Skeletal muscle tissue (tissue), 4 donors: Measurements from ENCODE around the gene ZNF350. TPM values are rescaled to one million over a fixed set of nuclear protein-coding genes. Genes with fewer than 3 reads are reported as not detected.

ENCODE experiments used
- H3K27ac ChIP-seq: one replicate; pipeline ENCODE4 v1.7.0; 2013; ENCODE audit warnings: mild to moderate bottlenecking, low read depth, low read length, inconsistent platforms
- H3K27me3 ChIP-seq, 3 donors: one replicate each; pipeline ENCODE4 v1.7.0; 2013; ENCODE audit warnings: low read length in 3 of 3; ENCODE audit not compliant: control insufficient read depth in 3 of 3, insufficient read depth in 3 of 3
- H3K36me3 ChIP-seq, 3 donors: one replicate each; pipeline ENCODE4 v1.7.0; 2013; ENCODE audit warnings: low read length in 3 of 3; ENCODE audit not compliant: control insufficient read depth in 3 of 3, insufficient read depth in 3 of 3
- H3K4me1 ChIP-seq, 3 donors: one replicate each; pipeline ENCODE4 v1.7.0; 2013; ENCODE audit warnings: low read length in 3 of 3, mild to moderate bottlenecking in 3 of 3; ENCODE audit not compliant: control insufficient read depth in 3 of 3, insufficient read depth in 3 of 3
- H3K4me3 ChIP-seq, 3 donors: one replicate each; pipeline ENCODE4 v1.7.0; 2013; ENCODE audit warnings: low read length in 3 of 3
- H3K9ac ChIP-seq, 3 donors: one replicate each; pipeline ENCODE4 v1.7.0; 2013; ENCODE audit warnings: low read length in 3 of 3, mild to moderate bottlenecking in 3 of 3, moderate library complexity in 2 of 3, low read depth in 1 of 3
- H3K9me3 ChIP-seq, 3 donors: one replicate each; pipeline ENCODE4 v1.7.0; 2013; ENCODE audit warnings: low read length in 3 of 3; ENCODE audit not compliant: control insufficient read depth in 3 of 3
- total RNA-seq: library from RNA; depleted of rRNA; stranded (reverse); fragments of >200 nt; gene quantifications from one replicate; pipeline ENCODE4 v1.2.3, GENCODE V29; 2014
- donor health status: Osteomylitis.

The ZNF350 gene
- total RNA-seq, 1 donor from 2014 or later: 10.4 TPM

DNA sequence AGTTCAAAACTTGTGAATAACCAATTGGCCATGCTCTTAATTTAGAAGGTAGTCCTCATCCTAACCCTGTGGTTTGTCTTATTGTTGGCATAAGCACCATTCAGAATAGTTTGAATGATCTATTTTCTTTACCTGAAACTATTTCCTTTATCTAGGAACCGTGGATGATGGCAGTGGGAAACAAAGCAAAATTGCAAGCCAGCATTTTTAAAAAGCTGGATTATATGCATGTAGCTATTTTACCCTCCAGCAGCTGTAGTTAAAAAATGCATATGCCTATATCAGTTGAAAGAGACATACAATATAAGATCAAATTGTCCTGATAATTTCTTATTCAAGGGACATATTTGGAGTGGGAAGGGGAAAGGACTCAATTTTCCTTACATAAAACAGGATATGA is 40.0 kb downstream of the ZNF350 start:
- no peaks in the 10 kb centered on the region for H3K27me3 ChIP-seq
- H3K9me3 ChIP-seq: peaks cover 37 to 64% (median 51%) of the 10 kb centered on the region in 3 donors
- H3K4me1 ChIP-seq: no peaks in the 10 kb centered on the region
- no peak overlapping the region for H3K27ac ChIP-seq
- H3K9ac ChIP-seq: no peak overlapping the region
- no peak overlapping the region for H3K4me3 ChIP-seq
- H3K36me3 ChIP-seq: peaks cover 41 to 44% (median 43%) of the 10 kb centered on the region in 3 donors

DNA sequence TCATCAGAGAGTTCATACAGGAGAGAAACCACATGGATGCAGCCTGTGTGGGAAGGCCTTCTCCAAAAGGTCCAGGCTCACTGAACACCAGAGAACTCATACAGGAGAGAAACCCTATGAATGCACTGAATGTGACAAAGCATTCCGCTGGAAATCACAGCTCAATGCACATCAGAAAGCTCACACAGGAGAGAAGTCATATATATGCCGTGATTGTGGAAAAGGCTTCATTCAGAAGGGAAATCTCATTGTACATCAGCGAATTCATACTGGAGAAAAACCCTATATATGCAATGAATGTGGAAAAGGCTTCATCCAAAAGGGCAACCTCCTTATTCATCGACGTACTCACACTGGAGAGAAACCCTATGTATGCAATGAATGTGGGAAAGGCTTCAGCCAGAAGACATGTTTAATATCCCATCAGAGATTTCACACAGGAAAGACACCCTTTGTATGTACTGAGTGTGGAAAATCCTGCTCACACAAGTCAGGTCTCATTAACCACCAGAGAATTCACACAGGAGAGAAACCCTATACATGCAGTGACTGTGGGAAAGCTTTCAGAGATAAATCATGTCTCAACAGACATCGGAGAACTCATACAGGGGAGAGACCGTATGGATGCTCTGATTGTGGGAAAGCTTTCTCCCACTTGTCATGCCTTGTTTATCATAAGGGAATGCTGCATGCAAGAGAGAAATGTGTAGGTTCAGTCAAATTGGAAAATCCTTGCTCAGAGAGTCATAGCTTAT is 41.7 kb downstream of the ZNF350 start:
- no peaks in the 10 kb centered on the region for H3K4me1 ChIP-seq
- peaks cover 57 to 60% (median 59%) of the 10 kb centered on the region in 3 donors for H3K36me3 ChIP-seq
- no peaks in the 10 kb centered on the region for H3K27me3 ChIP-seq
- H3K27ac ChIP-seq: no peak overlapping the region
- H3K9me3 ChIP-seq: peaks cover 34 to 69% (median 52%) of the 10 kb centered on the region in 3 donors
- H3K9ac ChIP-seq: no peak overlapping the region
- peak overlapping the region in 1 of 3 donors; percentile 39 for H3K4me3 ChIP-seq

DNA sequence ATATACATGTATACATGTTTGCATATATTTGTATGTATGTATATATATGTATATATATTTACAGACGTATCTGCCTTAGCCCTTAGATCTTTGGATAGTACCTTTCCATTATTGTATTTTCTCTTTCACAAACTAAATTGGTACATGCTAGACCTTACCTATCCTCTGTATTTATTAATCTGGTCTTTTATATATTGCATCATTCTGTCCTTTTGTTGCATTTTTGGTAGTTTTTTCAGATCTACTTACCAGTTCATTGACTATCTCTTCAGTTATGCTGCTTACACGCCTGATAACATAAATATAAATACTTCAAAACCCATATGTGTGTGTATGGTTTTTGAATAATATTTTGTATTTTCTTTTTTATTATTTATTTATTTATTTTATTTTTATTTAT is 47.7 kb downstream of the ZNF350 start:
- H3K4me3 ChIP-seq: no peak overlapping the region

DNA sequence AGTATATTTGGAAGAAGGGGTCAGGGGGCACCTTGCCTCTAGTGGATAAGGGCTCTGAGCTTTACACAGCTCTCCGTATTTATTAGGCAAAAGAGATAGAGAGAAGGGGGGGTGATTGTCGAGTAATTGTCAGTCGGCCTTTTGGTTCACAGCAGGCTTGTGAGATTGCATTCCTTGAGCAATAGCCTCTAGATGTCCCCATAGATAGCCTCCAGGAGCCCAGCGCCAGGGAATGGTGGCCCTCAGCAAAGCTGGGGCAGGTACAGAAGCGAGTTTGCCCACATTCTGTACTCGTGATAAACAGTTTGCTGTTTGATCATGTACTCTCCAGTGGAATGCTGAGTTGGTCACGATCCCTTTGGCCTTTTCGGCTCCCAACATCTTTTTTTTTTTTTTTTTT is 54.7 kb downstream of the ZNF350 start:
- peaks cover 46 to 58% (median 48%) of the 10 kb centered on the region in 3 donors for H3K36me3 ChIP-seq
- H3K4me1 ChIP-seq: peaks cover 8 to 15% (median 9%) of the 10 kb centered on the region in 3 donors
- no peak overlapping the region for H3K4me3 ChIP-seq
- H3K9me3 ChIP-seq: peaks cover 3 to 16% (median 13%) of the 10 kb centered on the region in 3 donors
- no peak overlapping the region for H3K9ac ChIP-seq
- no peak overlapping the region for H3K27ac ChIP-seq
- H3K27me3 ChIP-seq: no peaks in the 10 kb centered on the region

More for the DNA sequence above, 47.7 kb downstream of the ZNF350 start:
- no peaks in the 10 kb centered on the region for H3K27me3 ChIP-seq
- no peaks in the 10 kb centered on the region for H3K4me1 ChIP-seq
- H3K36me3 ChIP-seq: peaks cover 72 to 90% (median 89%) of the 10 kb centered on the region in 3 donors
- H3K27ac ChIP-seq: no peak overlapping the region
- peaks cover 19 to 48% (median 19%) of the 10 kb centered on the region in 3 donors for H3K9me3 ChIP-seq
- H3K9ac ChIP-seq: no peak overlapping the region

DNA sequence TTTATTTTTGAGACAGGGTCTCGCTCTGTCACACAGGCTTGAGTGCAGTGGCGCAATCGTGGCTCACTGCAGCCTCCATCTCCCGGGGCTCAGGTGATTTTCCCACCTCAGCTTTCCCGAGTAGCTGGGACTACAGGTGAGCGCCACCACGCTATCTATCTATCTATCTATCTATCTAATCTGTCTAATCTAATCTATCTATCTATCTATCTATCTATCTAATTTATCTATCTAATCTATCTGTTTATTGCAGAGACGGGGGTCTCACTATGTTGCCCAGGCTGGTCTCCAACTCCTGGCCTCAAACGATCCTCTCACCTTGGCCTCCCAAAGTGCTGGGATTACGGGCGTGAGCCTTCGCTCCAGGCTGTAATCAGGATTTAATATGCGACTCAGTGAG is 58.8 kb downstream of the ZNF350 start:
- H3K9me3 ChIP-seq: peaks cover 2 to 15% (median 15%) of the 10 kb centered on the region in 3 donors

DNA sequence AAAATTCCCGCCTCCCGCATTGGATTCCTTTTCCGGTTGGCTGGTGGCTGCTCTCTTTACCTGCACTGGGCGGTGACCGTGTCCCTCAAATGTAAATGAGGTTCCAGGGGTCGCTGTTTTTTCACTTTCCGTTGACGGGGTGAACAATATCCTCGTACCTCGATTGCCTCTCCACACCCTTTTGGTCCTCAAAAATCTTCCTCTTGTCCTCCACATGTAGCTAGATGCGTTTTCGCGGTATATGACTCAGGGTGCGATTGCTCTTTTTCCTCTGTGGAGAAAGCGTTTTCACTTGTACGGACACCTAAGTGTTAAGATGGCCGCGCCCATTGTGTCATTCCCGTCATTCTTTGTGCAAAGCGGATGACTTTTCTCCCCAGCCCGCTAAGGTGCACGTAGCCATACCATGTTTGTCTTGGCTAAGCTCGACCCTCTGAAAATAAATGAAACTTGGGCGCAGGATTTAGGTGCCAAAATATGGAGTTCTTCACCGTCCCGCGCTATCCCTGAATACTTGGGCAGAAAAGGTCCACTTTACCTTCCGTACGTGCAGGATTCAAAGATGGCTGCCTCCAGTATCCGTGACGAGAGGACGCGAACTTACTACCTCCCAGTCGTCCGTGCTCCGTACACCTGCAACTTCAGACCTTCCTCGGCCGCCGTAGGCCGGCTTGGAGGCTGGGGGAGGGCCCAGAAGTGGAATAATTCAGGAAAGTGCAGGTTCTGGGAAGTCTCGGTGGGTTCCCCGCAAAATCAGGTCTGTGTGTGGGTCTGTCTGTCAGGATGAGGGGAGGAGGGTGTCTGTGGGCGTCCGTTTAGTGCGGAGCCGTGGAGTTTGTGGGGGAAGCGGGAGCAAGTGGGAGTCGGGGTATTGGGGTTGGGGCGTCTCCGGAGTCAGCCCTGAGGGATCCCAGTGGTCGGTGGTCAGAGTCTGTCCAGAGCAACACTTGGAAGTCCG is 59.6 kb downstream of the ZNF350 start, which contains the start of gene ZNF613:
Gene ZNF613, plus strand, starts transcription at position 689 of the 958 bp plus-strand sequence. CDS start 8,749 bp downstream, outside the sequence.
- peaks cover 8 to 15% (median 13%) of the 10 kb centered on the region in 3 donors for H3K4me1 ChIP-seq
- peaks cover 7 to 18% (median 17%) of the 10 kb centered on the region in 3 donors for H3K9me3 ChIP-seq
- H3K36me3 ChIP-seq: peaks cover 17 to 21% (median 19%) of the 10 kb centered on the region in 3 donors
- H3K27me3 ChIP-seq: no peaks in the 10 kb centered on the region
- H3K4me3 ChIP-seq: peak within 1 kb of the TSS; percentile 84 to 100 (median 95)
- H3K27ac ChIP-seq: peak within 1 kb of the TSS; percentile 75
- H3K9ac ChIP-seq: peak within 1 kb of the TSS; percentile 90 to 94 (median 93)

More for the DNA sequence above, 58.8 kb downstream of the ZNF350 start:
- H3K4me3 ChIP-seq: peak overlapping the region; percentile 84 to 100 (median 95)
- no peaks in the 10 kb centered on the region for H3K27me3 ChIP-seq
- H3K36me3 ChIP-seq: peaks cover 21 to 25% (median 23%) of the 10 kb centered on the region in 3 donors
- H3K9ac ChIP-seq: peak overlapping the region; percentile 90 to 94 (median 93)
- no peak overlapping the region for H3K27ac ChIP-seq
- H3K4me1 ChIP-seq: peaks cover 8 to 15% (median 13%) of the 10 kb centered on the region in 3 donors

DNA sequence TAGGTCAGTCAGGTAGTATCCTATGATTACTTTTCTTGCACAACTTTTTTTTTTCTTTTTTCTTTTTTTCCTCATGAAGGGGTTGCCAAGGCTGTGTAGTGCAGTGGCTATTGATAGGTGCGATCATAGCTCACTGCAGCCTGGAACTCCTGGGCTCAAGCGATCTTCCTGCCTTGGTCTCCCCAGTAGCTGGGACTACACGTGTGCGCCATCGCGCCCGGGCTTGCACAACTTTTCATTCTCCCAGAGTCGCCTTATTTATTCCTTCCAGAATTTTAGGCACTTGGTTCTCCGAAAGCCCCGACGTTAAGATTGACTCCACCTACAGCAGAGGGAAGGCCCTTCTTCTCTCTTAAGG is 60.2 kb downstream of the ZNF350 start:
- H3K4me3 ChIP-seq: peak overlapping the region; percentile 84 to 100 (median 95)
- H3K36me3 ChIP-seq: peaks cover 12 to 17% (median 16%) of the 10 kb centered on the region in 3 donors
- peak overlapping the region; percentile 75 for H3K27ac ChIP-seq
- H3K27me3 ChIP-seq: no peaks in the 10 kb centered on the region
- peaks cover 8 to 15% (median 13%) of the 10 kb centered on the region in 3 donors for H3K4me1 ChIP-seq
- H3K9me3 ChIP-seq: peaks cover 12 to 23% (median 19%) of the 10 kb centered on the region in 3 donors
- H3K9ac ChIP-seq: peak overlapping the region; percentile 90 to 94 (median 93)

DNA sequence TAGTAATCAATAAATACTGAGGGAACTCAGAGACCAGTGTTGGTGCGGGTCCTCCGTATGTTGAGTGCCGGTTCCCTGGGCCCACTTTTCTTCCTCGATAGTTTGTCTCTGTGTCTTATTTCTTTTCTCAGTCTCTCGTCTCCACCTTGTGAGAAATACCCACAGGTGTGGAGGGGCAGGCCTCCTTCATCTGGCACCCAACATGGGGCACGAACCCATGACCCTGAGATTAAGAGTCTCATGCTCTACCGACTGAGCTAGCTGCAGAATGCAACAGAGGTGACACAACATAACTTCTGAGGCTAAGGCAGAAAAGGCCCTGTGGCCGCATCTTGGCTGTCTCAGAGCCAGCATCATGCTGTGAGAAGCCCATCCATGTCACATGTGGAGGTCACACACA is 64.7 kb downstream of the ZNF350 start:
- Histone ChIP-seq H3K4me1 (peaks cover 0 to 4% (median 0%) of the 10 kb centered on the region in 3 donors), H3K27ac (no peak overlapping the region), H3K9ac (no peak overlapping the region), H3K9me3 (peaks cover 23 to 32% (median 24%) of the 10 kb centered on the region in 3 donors), H3K27me3 (no peaks in the 10 kb centered on the region), H3K36me3 (peaks cover 0 to 3% (median 0%) of the 10 kb centered on the region in 3 donors), H3K4me3 (peak overlapping the region in 1 of 3 donors; percentile 41)

DNA sequence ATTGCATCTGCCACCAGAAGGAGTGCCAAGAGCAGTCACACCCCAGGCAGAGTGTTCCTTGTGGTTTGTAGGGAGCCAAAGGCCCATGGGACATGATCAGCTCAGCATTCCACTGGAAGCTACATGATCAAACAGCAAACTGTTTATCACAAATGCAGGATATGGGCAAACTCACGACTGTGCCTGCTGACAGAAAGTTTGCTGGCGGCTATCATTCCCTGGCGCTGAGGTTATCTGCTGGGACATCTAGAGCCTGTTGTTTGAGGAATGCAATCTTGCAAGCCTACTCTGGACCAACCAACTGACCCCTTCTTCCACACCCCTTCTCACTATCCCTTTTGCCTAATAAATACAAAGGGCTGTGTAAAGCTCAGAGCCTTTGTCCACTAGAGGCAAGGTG is 67.0 kb downstream of the ZNF350 start:
- peaks cover 28 to 43% (median 33%) of the 10 kb centered on the region in 3 donors for H3K9me3 ChIP-seq
- H3K4me1 ChIP-seq: no peaks in the 10 kb centered on the region
- H3K36me3 ChIP-seq: peaks cover 0 to 3% (median 0%) of the 10 kb centered on the region in 3 donors

More for the DNA sequence above, 67.0 kb downstream of the ZNF350 start:
- H3K27me3 ChIP-seq: no peaks in the 10 kb centered on the region
- H3K4me3 ChIP-seq: no peak overlapping the region
- H3K27ac ChIP-seq: no peak overlapping the region
- H3K9ac ChIP-seq: no peak overlapping the region
